ENCODE measurements around the gene TPRG1.

Gene TPRG1

DNA sequence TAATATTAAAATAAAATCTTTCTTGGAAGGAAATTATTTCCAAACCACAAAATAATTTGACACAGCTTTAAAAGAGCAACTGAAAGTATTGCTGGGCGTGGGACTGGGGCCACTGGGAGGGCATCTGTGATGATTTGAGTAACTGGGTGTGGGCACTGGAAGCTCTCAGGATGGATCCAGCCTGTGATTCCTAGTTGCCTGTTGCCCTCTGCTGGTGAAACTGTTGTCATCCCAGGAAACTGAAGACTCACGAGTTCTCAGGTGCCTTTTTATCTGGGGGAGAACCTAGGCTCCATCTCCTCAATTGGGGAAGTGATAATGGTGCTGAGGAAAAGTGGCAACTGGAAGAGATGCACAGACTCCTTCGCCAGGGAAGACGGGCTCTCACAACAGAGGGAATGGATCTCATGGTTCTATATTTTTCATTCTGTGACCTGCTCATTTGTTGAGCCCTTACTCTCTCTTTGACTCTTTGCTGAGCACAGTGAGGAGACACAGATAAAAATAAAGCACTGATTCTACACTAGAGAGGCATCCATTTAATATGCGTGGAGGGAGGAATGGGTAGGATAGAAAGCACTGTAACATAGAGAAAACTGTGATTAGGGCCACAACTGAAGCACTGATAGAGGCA lies 61.6 kb downstream of the TPRG1 start:
- DNase-seq = no peak

DNA sequence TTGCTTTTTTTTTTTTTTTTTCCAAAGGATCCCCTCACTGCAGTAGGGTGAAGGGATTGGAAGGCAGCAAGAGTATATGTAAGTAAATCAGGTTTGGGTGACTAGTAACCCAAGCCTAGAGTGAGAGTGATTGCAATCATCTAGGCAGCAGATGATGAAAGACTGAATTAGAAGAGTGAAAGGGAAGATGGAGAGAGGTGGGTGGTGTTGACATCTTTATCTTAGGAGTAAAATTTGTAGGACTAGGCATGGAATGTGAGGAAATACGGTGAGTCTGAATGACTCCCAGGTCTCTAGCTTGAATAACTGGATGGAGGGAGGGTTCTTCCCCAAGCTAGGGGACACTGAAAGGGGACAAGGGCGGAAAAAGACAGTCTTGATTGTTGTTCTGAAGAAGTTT lies 63.4 kb downstream of the TPRG1 start:
- DNase-seq = no peak

DNA sequence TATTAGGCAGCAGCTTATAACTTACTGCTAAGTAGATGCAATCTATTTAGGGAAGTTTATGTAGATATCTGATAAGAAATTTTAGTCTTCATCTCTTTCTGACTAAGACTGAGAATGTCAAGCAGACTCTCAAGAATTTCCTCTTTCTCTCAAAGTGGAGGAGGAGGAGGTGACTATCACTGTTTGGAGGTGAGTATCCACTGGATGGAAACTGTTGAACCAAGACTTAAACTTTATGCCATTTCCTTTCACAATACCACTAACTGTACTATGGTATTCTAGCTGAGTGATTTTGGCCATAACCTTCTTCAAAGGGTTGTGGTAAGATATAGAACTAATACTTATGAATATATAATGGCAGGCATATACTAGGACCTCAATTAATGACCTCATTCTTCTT lies 64.6 kb downstream of the TPRG1 start:
- no peak for DNase-seq

DNA sequence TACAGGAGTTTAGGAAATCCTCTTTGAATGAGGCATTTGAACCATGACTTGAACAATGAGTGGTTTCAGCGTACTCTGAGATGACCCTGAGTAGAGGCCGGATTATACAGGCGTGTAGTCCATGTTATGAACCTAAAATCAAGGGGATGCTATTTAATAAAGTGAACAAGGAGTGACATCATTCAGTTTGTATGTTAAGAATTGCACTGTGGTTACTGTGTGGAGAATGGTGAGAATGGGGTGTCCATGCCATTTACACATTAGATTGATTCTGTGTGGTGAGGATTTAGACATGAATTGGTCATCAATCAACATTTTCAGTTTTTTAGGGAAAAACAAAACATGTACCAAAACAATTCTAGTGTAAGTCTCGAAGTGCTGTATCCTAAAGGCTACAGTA lies 65.8 kb downstream of the TPRG1 start:
- DNase-seq = no peak

DNA sequence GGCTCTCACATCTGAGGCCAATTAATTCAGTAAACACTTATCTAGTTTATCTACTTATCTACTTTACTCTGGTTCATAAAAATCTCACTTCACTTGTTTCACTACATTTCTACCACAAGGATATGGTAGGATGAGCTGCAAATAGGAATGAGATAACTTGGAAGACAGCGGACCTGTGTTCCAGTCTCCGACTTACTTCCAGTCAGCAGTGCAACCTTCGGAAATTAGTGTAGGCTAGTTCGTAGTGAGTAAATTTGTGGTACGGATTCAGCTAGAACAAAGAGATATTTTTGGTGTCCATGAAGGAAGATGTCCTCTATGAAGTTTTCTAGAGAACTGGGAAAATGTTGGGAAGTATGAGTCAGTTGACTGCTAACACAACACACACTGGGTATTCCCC lies 66.3 kb downstream of the TPRG1 start:
- DNase-seq = no peak

- no peak for DNase-seq
Observed at GRCh38 chr3:189239616-189240015, 67.8 kb downstream of the TPRG1 start.

DNA sequence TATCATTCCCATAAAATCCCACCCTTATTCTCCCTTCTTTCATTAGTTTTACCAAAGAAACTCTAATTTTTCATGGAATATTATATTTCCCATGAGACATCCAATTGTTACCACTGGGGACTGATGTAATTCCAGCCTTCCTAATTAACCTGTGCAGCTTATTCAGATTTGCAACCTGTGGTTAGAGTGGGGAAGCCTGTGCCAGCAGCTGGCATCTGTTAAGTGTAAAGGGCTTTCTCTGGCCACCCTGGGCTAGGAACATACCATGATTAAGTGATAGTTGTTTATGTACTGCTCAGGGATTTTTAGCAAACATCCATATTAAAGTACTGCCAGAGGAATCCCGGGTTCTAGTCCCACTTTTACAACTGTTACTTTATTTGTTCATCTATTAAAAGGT lies 78.2 kb downstream of the TPRG1 start:
- no peak for DNase-seq

DNA sequence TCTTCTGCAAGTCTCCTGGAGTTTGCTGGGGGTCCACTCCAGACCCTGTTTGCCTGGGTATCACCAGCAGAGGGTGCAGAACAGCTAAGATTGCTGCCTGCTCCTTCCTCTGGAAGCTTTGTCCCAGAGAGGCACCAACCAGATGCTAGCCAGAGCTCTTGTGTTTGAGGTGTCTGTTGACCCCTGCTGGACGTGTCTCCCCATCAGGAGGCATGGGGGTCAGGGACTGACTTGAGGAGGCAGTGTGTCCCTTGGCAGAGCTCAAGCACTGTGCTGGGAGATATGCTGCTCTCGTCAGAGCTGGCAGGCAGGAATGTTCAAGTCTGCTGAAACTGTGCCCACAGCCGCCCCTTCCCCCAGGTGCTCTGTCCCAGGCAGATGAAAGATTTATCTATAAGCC lies 86.5 kb downstream of the TPRG1 start:
- no peak for DNase-seq

- no peak for DNase-seq
Observed at GRCh38 chr3:189260556-189261493, 89.1 kb downstream of the TPRG1 start.

- DNase-seq = no peak
Observed at GRCh38 chr3:189262746-189263145, 91.0 kb downstream of the TPRG1 start.

- DNase-seq = no peak
Observed at GRCh38 chr3:189267981-189268613, 96.3 kb downstream of the TPRG1 start.

DNA sequence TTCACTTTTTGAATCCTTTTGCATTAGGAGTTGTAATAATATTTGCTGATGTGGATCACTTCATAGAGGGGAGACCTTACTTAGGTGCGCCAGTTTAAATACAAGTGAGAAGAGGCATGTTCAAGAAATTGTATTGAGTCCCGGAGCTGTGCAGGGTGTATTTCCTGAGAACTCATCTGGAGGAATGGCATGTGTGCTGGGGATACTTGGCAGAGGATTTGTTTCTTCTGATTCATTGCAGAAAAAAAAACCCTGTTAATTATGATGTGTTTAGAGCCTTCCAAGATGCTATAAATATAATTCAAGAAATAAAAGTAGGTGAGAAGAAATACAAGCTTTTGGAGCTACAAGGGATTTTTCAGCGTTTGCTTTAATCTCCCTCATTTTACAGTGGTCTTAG lies 97.6 kb downstream of the TPRG1 start:
- DNase-seq = no peak

DNA sequence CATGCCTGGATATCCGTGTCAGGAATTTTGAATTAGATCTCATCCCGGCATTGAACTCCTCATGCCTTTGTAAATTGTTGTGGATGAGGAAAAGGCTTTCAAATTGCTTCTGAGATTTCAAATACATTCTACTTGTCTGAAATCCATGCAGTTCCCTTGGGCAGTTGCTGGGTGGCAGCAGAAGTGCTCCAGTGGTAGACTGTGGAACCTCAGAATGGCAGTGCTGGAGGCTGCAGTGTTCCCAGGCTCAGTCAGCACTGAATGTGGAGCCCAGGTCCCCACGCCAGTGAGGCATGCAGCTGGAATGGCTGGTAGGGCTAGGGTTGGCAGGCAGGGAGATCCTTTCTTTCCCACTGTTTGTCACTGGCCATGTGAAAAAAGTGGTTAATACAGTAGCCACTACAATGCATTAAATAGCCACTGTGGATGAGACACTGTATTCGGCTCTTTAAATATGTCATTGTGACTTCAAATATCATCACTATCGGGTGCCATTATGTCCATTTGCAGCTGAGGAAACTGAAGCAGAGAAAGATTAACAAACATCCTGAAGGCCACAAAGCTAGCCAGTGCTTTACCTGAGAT lies 98.6 kb downstream of the TPRG1 start:
- peak; percentile 38 for DNase-seq

GRCh38 chr3:189272500-189273119 lies 100.8 kb downstream of the TPRG1 start:
- DNase-seq = no peak

DNA sequence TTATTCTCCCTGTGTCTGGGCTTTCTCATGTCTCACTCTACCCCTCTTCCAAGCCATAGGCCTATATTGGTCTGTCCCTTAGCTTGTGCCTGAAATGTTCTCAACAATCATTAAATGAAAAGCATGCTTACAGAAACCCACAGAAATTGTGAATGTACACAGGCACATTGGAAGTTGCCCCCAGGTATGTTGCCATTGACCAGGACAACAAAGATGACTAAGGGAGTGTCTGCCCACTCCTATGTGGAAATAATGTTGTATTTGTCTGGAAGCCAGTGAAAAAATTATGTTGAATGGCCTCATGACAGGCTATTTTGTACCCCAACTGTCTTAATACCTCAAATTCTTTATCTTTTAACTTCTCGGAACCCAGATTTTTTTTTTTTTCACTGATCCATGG lies 102.0 kb downstream of the TPRG1 start:
- DNase-seq = no peak

DNA sequence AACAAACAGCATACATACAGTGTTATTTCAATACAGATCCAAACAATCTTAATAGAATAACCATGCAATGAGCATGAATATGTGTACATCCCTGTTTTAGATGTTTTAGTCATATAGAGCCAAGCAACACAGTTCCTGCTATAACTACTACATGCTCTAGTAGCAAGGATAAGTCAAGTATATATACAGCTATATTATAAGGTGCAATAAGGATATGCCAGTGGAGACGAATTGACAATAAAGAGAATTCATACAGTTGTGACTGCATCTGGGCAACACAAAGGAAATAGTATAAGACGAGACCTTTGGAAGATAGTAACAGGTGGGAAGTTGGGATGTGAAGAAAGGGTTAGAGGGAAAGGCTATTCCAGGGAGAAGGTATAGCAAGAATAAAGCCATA lies 103.4 kb downstream of the TPRG1 start:
- no peak for DNase-seq

DNA sequence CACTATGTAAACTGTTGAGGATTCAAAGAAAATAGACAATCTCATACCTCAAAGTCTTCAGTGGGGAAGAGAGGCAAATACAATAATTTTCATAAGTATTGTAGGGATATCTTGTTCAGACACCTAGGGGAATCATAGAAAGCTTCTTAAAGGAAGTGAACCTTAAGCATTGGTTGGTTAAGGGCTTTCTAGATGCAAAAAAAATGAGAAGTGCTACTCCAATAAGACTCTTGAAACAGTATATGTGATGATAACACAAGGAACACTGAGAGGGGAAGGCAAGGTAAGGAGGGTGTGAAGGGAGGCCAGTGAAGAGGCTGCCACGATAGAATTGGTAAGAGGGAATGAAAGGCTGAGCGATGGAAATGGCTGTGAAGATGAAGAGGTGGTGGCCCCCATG lies 104.1 kb downstream of the TPRG1 start:
- no peak for DNase-seq

DNA sequence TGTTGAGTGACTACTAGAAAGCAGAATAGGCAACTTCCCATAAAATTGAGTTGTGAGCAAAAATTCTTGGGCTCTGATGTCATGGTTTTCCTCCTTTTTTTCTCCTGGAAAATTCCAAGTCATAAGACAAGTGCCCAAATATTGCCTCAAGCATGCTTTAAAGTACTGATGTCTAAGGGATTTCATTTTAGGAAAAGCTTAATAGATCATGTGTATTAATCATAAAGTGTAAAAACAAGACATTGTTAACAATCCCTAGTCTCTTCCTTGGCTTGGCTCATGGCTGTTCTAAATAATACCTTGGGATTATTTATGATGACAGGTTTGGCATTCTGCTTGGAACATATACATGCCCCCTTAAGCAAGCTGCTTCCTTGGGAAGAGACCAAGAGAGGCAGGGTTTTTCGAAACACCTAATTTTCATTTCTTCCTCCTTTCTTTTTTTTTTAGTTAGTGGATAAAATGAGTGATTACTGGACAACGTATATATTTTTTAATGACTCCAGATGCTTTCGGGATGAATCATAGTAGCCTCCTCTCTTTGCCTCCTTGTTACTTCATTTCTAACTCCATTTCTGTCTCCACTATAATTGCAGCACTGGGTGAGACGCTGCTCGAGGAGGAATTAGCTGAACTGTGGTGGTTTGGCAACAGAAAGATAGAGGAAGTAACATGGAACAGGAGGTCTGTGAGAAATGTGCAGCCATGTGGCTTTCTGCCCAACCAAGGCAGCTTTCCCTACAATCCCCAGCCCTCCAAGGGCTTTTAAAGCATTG lies 104.9 kb downstream of the TPRG1 start:
- DNase-seq = no peak

GRCh38 chr3:189277711-189278110 lies 105.9 kb downstream of the TPRG1 start:
- no peak for DNase-seq

- no peak for DNase-seq
Observed at GRCh38 chr3:189278221-189278620, 106.5 kb downstream of the TPRG1 start.

DNA sequence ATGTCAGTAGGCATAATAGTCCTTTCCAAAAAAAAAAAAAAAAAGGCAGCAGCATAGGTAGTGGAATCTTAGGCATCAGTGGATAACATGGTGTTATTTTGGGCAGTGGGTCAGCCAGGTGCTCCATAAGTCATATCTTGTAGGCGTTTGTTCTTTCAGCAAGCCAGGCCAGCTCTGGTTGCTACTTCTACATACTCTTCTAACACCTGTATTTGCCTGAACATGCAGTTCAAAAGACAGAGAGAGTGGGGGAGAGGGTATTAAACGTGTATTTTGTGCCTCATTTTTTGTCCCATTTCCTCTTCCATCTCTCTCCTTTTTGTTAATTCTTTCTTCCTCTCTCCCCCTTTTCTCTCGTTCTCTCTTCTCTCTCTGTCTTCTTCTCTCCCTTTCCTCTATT lies 110.4 kb downstream of the TPRG1 start:
- DNase-seq = no peak

DNA sequence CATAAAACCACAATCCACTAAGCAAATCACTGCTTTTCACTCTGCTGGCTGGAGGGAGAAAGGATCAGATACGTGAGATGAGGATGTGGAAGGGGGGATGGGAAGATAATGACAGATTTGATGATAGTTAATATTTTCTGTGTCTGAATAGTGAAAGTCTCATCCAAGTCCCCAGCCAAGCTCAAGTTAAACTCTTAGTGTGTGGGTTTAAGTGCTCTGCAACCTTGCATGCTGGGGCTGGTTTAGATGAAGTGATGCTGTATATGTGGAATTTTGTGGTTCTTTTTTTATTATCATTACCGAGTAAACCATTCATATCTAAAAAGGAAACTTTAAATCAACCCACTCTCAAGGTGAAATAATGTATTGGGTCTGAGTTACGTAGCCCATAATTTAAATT lies 111.0 kb downstream of the TPRG1 start:
- no peak for DNase-seq

Measured in activated naive CD4-positive, alpha-beta T cell treated with anti-CD3 and anti-CD28 coated beads, Interleukin-2, amount 50 U/mL, for 16 hours (primary cell).